Caco-2 (cell line): Measurements from ENCODE around the gene TRIM9. TPM values are rescaled to one million over a fixed set of nuclear protein-coding genes. Genes with fewer than 3 reads are reported as not detected.

Experiments used
- BruUV-seq: library from RNA; stranded (reverse); fragments of 400-500 nt; replicated peaks from 2 replicates; lab custom pipeline; 2021; lab: Mats Ljungman, UMichigan
- CTCF ChIA-PET: fragments of 300-600 bp; sonication (Branson Sonifier 250); formaldehyde crosslinking; loops from one replicate; lab custom pipeline; 2022; ENCODE audit warnings: antibody characterized with exemption; lab: Charles Lee
- POLR2A ChIA-PET: fragments of 300-600 bp; sonication (Branson Sonifier 250); formaldehyde crosslinking; loops from one replicate; lab custom pipeline; 2022; ENCODE audit warnings: antibody characterized with exemption; lab: Charles Lee
- DNase-seq, 2 experiments: peaks; one replicate each; pipeline versions ENCODE4 v3.0.0 to v3.0.0-alpha.2; 2020 to 2022
- H3K27me3 ChIP-seq: replicated peaks from 2 replicates; pipeline ENCODE4 v1.6.0; 2011; ENCODE audit warnings: low read length; ENCODE audit not compliant: control insufficient read depth, insufficient read depth
- H3K36me3 ChIP-seq: 2 replicates; pipeline ENCODE4 v1.5.1; 2011; ENCODE audit warnings: low read length; ENCODE audit not compliant: control insufficient read depth, insufficient read depth
- H3K4me1 ChIP-seq: fragments of 250-450 bp; sonication (Bioruptor Pico); 2 replicates; pipeline ENCODE4 v1.5.1; 2020; ENCODE audit warnings: mild to moderate bottlenecking
- H3K4me3 ChIP-seq: 2 replicates; pipeline ENCODE4 v1.5.1; 2011; ENCODE audit warnings: low read depth, mild to moderate bottlenecking, control low read depth, low read length
- H3K9me3 ChIP-seq: fragments of 250-450 bp; sonication (Bioruptor Pico); 2 replicates; pipeline ENCODE4 v1.5.1; 2020; ENCODE audit warnings: mild to moderate bottlenecking, moderate library complexity
- H3K27ac Mint-ChIP-seq: one replicate; pipeline ENCODE4 v1.8.0; 2022; ENCODE audit warnings: mixed read lengths; ENCODE audit not compliant: unreplicated experiment
- H3K27me3 Mint-ChIP-seq: one replicate; pipeline ENCODE4 v1.8.0; 2022; ENCODE audit warnings: mixed read lengths; ENCODE audit not compliant: insufficient read depth, unreplicated experiment
- H3K36me3 Mint-ChIP-seq: one replicate; pipeline ENCODE4 v1.8.0; 2022; ENCODE audit warnings: mild to moderate bottlenecking, mixed read lengths; ENCODE audit not compliant: insufficient read depth, unreplicated experiment
- H3K4me1 Mint-ChIP-seq: one replicate; pipeline ENCODE4 v1.8.0; 2022; ENCODE audit warnings: low read depth, mixed read lengths; ENCODE audit not compliant: unreplicated experiment
- H3K4me3 Mint-ChIP-seq: one replicate; pipeline ENCODE4 v1.8.0; 2022; ENCODE audit warnings: mild to moderate bottlenecking, moderate library complexity, mixed read lengths; ENCODE audit not compliant: unreplicated experiment
- H3K9me3 Mint-ChIP-seq: one replicate; pipeline ENCODE4 v1.8.0; 2022; ENCODE audit warnings: mixed read lengths; ENCODE audit not compliant: unreplicated experiment
- intact Hi-C: fragments of 100-400 bp; cut with micrococcal nuclease; formaldehyde crosslinking; loops from one replicate; pipeline ENCODE4 v1.10.0; 2022; ENCODE audit not compliant: unreplicated experiment
- total RNA-seq: library from RNA; stranded (reverse); gene quantifications from 2 replicates; pipeline ENCODE4 v1.2.3, GENCODE V29; 2022
- TF ChIP-seq, protein P1 (sequence below), 2 experiments: fragments of 200-600 bp in 1 of 2; IDR thresholded peaks; 1 replicate in 1 of 2; 2 replicates in 1 of 2; pipeline versions ENCODE4 v1.5.1 to v1.8.0; 2011 to 2022; ENCODE audit warnings: antibody characterized with exemption in 1 of 2, control low read depth in 1 of 2, inconsistent platforms in 1 of 2, low read depth in 1 of 2, low read length in 1 of 2, mild to moderate bottlenecking in 1 of 2, moderate library complexity in 1 of 2; ENCODE audit not compliant: insufficient read depth in 1 of 2, severe bottlenecking in 1 of 2, unreplicated experiment in 1 of 2

TRIM9 gene
- total RNA-seq, 1 experiment from 2014 or later, result 2.7 TPM

DNA sequence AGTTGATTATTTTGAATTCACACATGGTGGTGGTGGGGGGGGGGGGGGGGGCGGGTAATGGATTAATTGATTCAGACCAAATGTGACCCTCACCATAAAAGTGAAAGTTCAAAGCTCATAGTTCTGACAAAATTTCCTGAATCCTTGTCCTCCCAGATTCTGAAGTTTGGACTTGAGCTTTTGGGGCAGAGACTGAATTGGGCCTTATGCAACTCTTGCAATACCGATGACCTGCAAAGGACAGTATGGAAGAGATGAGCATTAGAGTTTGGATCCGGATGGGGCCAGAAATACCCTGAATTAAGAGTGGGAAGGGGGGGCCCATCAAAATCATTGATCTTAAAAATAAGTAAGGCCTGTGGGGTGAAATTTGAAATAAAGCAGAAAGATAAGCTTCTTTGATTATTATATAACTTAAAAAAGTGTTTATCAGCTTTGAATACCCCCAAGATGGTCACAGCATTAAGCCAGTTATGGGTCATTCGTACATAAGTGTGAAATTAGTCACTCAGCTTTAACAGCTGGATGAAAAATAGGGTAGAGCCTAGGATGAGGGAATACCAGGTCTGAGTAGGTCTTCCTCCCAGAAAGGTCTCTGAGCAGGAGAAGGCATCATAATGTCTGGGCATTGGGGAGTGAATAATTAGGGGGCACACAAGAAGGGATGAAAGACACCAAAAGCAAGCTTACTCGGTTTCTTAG, 148.5 kb downstream of the TRIM9 start:
- DNase-seq, result no peak
- no TSS peak for BruUV-seq
- no peaks in the 10 kb centered on the region; the same call in 1 of the 2 replicates for H3K4me1 ChIP-seq
- Mint-ChIP-seq H3K4me1 (peaks cover 7% of the 10 kb centered on the region), H3K36me3 (no peaks in the 10 kb centered on the region), H3K27ac (no peak overlapping the region), H3K27me3 (no peaks in the 10 kb centered on the region), H3K4me3 (no peak overlapping the region), H3K9me3 (no peaks in the 10 kb centered on the region)
- CTCF ChIA-PET, result no interaction called here
- no peaks in the 10 kb centered on the region for H3K27me3 ChIP-seq
- intact Hi-C loops, result no loop called here
- no peaks in the 10 kb centered on the region for H3K9me3 ChIP-seq
- TF ChIP-seq, protein P1, sequence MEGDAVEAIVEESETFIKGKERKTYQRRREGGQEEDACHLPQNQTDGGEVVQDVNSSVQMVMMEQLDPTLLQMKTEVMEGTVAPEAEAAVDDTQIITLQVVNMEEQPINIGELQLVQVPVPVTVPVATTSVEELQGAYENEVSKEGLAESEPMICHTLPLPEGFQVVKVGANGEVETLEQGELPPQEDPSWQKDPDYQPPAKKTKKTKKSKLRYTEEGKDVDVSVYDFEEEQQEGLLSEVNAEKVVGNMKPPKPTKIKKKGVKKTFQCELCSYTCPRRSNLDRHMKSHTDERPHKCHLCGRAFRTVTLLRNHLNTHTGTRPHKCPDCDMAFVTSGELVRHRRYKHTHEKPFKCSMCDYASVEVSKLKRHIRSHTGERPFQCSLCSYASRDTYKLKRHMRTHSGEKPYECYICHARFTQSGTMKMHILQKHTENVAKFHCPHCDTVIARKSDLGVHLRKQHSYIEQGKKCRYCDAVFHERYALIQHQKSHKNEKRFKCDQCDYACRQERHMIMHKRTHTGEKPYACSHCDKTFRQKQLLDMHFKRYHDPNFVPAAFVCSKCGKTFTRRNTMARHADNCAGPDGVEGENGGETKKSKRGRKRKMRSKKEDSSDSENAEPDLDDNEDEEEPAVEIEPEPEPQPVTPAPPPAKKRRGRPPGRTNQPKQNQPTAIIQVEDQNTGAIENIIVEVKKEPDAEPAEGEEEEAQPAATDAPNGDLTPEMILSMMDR (IDR thresholded peaks at IDR 0.05; ENCODE audit: insufficient read depth in 1 of 2, low read depth in 1 of 2, low read length in 1 of 2, severe bottlenecking in 1 of 2, unreplicated experiment in 1 of 2), result no peak
- no peaks in the 10 kb centered on the region for H3K36me3 ChIP-seq
- H3K4me3 ChIP-seq, result no peak overlapping the region
- POLR2A ChIA-PET, result no interaction called here

DNA sequence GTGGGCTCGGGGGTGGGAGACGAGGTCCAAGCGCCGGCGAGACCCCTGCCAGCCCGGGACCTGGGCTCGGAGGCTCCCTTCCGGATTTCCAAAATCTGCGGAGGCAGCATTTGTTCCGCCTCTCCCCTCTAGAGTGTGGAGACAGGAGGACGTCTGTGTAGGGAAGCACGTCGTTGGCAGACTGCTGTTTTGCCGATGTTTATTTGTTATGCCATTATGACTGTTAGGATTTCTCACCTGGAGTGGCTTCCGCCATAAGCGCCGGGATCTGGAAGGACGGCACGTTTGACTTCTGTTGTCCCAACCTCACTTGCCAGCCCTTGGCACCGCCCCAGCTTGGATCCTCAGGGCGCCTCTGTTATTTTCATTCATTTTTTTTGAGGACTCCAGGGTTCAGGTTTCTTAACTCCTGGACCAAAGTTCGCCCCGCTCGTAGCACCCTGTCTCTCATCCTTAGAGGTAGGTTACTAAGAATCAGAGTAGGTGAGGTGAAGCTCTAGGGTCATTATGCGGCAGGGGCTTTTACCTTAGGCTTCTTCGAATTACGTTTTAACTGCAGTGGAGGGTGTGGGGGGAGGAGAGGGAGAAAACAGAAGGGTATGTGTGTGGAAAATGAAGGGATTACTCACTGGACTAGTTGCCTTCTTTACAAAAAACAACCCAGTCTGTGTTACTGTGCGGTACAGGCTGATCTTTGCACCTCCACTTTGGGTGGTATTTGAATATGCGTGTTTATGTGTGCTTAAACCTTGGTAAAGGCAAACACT, 150.1 kb downstream of the TRIM9 start:
- TSS peak; percentile 66 for BruUV-seq
- peak; percentile 56 to 59 for DNase-seq

More for the DNA sequence above, 150.1 kb downstream of the TRIM9 start:
- Histone ChIP-seq H3K4me3 (peak overlapping the region; percentile 65), H3K4me1 (peaks cover 6% of the 10 kb centered on the region), H3K36me3 (no peaks in the 10 kb centered on the region), H3K9me3 (no peaks in the 10 kb centered on the region), H3K27me3 (no peaks in the 10 kb centered on the region)
- Mint-ChIP-seq H3K4me1 (peaks cover 14% of the 10 kb centered on the region), H3K27me3 (no peaks in the 10 kb centered on the region), H3K9me3 (no peaks in the 10 kb centered on the region), H3K4me3 (peak overlapping the region; percentile 96), H3K27ac (peak overlapping the region; percentile 77), H3K36me3 (no peaks in the 10 kb centered on the region)
- ChIA-PET CTCF (interaction anchor here (0.9 to 1.9 kb wide), 3 partner anchors 11 to 150 kb away, joined by 3 to 10 read pairs (median 3); partner anchors contain the start of gene TRIM9), POLR2A (interaction anchor here (0.6 to 1.5 kb wide), 3 partner anchors 34 to 150 kb away, joined by 3 to 7 read pairs (median 3); partner anchors contain the start of gene TRIM9)
- intact Hi-C loops, result no loop called here
- TF ChIP-seq, protein P1 (IDR thresholded peaks at IDR 0.05; ENCODE audit: insufficient read depth in 1 of 2, low read depth in 1 of 2, low read length in 1 of 2, severe bottlenecking in 1 of 2, unreplicated experiment in 1 of 2), result no peak
